GM23338 (cell line): ENCODE data around the gene JMJD1C. TPM values are rescaled to one million over a fixed set of nuclear protein-coding genes. Genes with fewer than 3 reads are reported as not detected.

Source experiments
- ATAC-seq: fragments of 200-7000 bp; cut with Tn5 transposase; 3 replicates; pipeline ENCODE4 v1.9.1; 2020
- DNase-seq: peaks from one replicate; pipeline ENCODE4 v3.0.0-alpha.2; 2015; ENCODE audit warnings: low spot score
- H2AFZ ChIP-seq: fragments of 200-600 bp; sonication (generic); 2 replicates; pipeline ENCODE4 v1.8.0; 2016; ENCODE audit warnings: antibody characterized with exemption, mild to moderate bottlenecking, moderate library complexity
- H3F3A ChIP-seq: fragments of 200-600 bp; sonication (generic); replicated peaks from 2 replicates; pipeline ENCODE4 v1.8.0; 2017; ENCODE audit warnings: antibody characterized with exemption, mixed run types, low read depth
- H3K27ac ChIP-seq: fragments of 200-600 bp; sonication (generic); 2 replicates; pipeline ENCODE4 v1.6.1; 2016; ENCODE audit warnings: low read depth
- H3K27me3 ChIP-seq: fragments of 200-600 bp; sonication (generic); 2 replicates; pipeline ENCODE4 v1.8.0; 2016; ENCODE audit warnings: mild to moderate bottlenecking, mixed run types, moderate library complexity; ENCODE audit not compliant: insufficient read depth
- H3K36me3 ChIP-seq: fragments of 200-600 bp; sonication (generic); 2 replicates; pipeline ENCODE4 v1.8.0; 2016; ENCODE audit warnings: mild to moderate bottlenecking; ENCODE audit not compliant: insufficient read depth
- H3K4me1 ChIP-seq: fragments of 200-600 bp; sonication (generic); 2 replicates; pipeline ENCODE4 v1.8.0; 2016; ENCODE audit warnings: mild to moderate bottlenecking, moderate library complexity; ENCODE audit not compliant: insufficient read depth
- H3K4me2 ChIP-seq: fragments of 200-600 bp; sonication (generic); 2 replicates; pipeline ENCODE4 v1.7.1; 2017; ENCODE audit warnings: mixed run types
- H3K4me3 ChIP-seq: fragments of 200-600 bp; sonication (generic); 2 replicates; pipeline ENCODE4 v1.6.1; 2016; ENCODE audit warnings: mixed run types
- H3K79me2 ChIP-seq: fragments of 200-600 bp; sonication (generic); replicated peaks from 2 replicates; pipeline ENCODE4 v1.8.0; 2017; ENCODE audit warnings: mild to moderate bottlenecking; ENCODE audit not compliant: insufficient read depth
- H3K9me2 ChIP-seq: fragments of 200-600 bp; sonication (generic); 2 replicates; pipeline ENCODE4 v1.8.0; 2017; ENCODE audit not compliant: insufficient read depth
- H4K20me1 ChIP-seq: fragments of 200-600 bp; sonication (generic); replicated peaks from 2 replicates; pipeline ENCODE4 v1.8.0; 2017; ENCODE audit warnings: mild to moderate bottlenecking; ENCODE audit not compliant: insufficient read depth
- H3K27ac Mint-ChIP-seq: 2 replicates; pipeline ENCODE4 v1.8.0; 2020; ENCODE audit warnings: inconsistent platforms, mild to moderate bottlenecking, moderate library complexity, mixed read lengths
- H3K27me3 Mint-ChIP-seq: 3 replicates; pipeline ENCODE4 v1.8.0; 2022; ENCODE audit warnings: low read depth, mild to moderate bottlenecking, moderate library complexity, mixed read lengths, inconsistent platforms; ENCODE audit not compliant: insufficient read depth, poor library complexity
- H3K36me3 Mint-ChIP-seq: 3 replicates; pipeline ENCODE4 v1.8.0; 2021; ENCODE audit warnings: low read depth, mild to moderate bottlenecking, inconsistent platforms, moderate library complexity, mixed read lengths
- H3K4me1 Mint-ChIP-seq: 3 replicates; pipeline ENCODE4 v1.8.0; 2020; ENCODE audit warnings: mild to moderate bottlenecking, inconsistent platforms, mixed read lengths
- H3K4me3 Mint-ChIP-seq: 3 replicates; pipeline ENCODE4 v1.8.0; 2021; ENCODE audit warnings: moderate library complexity, mild to moderate bottlenecking, inconsistent platforms, mixed read lengths
- H3K9me3 Mint-ChIP-seq: 3 replicates; pipeline ENCODE4 v1.8.0; 2020; ENCODE audit warnings: moderate library complexity, mild to moderate bottlenecking, inconsistent platforms, mixed read lengths
- CREB1 ChIP-seq: fragments of 250-450 bp; sonication (Bioruptor Pico); IDR thresholded peaks from 2 replicates; pipeline ENCODE4 v1.5.0; 2020; ENCODE audit warnings: low read depth, mild to moderate bottlenecking, moderate library complexity
- CTCF ChIP-seq, 2 experiments: fragments of 200-600 bp in 1 of 2; sonication (generic) in 1 of 2; conservative IDR thresholded peaks; 2 replicates each; pipeline versions ENCODE4 v1.5.1 to v1.6.1; 2016 to 2017; ENCODE audit warnings: antibody characterized with exemption in 2 of 2, low read depth in 2 of 2, mild to moderate bottlenecking in 2 of 2, moderate library complexity in 1 of 2
- ETS1 ChIP-seq: IDR thresholded peaks from 2 replicates; pipeline ENCODE4 v1.6.1; 2016; ENCODE audit warnings: antibody characterized with exemption
- EZH2 ChIP-seq: fragments of 200-600 bp; sonication (generic); IDR thresholded peaks from one replicate; pipeline ENCODE4 v1.8.0; 2017; ENCODE audit warnings: antibody characterized with exemption, mild to moderate bottlenecking, low read depth; ENCODE audit not compliant: unreplicated experiment
- JUNB ChIP-seq: IDR thresholded peaks from one replicate; pipeline ENCODE4 v1.6.1; 2016; ENCODE audit warnings: antibody characterized with exemption; ENCODE audit not compliant: unreplicated experiment
- ZNF331 ChIP-seq: fragments of 250-450 bp; sonication (Bioruptor Pico); IDR thresholded peaks from 2 replicates; pipeline ENCODE4 v1.5.0; 2020; ENCODE audit warnings: low read depth, mild to moderate bottlenecking, moderate library complexity
- ZNF462 ChIP-seq: fragments of 250-450 bp; sonication (Bioruptor Pico); IDR thresholded peaks from 2 replicates; pipeline ENCODE4 v1.5.0; 2020; ENCODE audit warnings: mild to moderate bottlenecking, moderate library complexity
- polyA plus RNA-seq: library from polyadenylated mRNA; unstranded; fragments of >200 nt; fragmentation: Nextera tagmentation; extraction: Ambion mirVana; gene quantifications from 2 replicates; pipeline ENCODE4 v1.2.1, GENCODE V29; 2016
- total RNA-seq: library from RNA; depleted of rRNA; stranded (reverse); fragments of >200 nt; shearing (Covaris generic); gene quantifications from 2 replicates; pipeline ENCODE4 v1.2.3, GENCODE V29; 2014

The JMJD1C gene
- total and polyA plus RNA-seq, 2 experiments from 2014 or later, result 333 to 435 TPM

GRCh38 chr10:63161592-63161991, 304.2 kb downstream of the JMJD1C start (continued):
- no peak for TF ChIP-seq ETS1
- no peak for TF ChIP-seq ZNF331
- no peak for TF ChIP-seq JUNB

- H3K36me3 Mint-ChIP-seq, result peaks cover 26% of the 10 kb centered on the region
- H3K27ac ChIP-seq, result no peak overlapping the region
- no peak overlapping the region for H3K4me3 ChIP-seq
- no peak overlapping the region for H3K4me3 Mint-ChIP-seq
- H3K36me3 ChIP-seq, result peaks cover 18% of the 10 kb centered on the region; the same call in 1 of the 2 replicates
- H3K9me2 ChIP-seq, result no peaks in the 10 kb centered on the region
- H3K27me3 ChIP-seq, result no peaks in the 10 kb centered on the region
- no peaks in the 10 kb centered on the region for H3K4me1 ChIP-seq
- no peaks in the 10 kb centered on the region for H3K4me1 Mint-ChIP-seq
- peak; percentile 81 for ATAC-seq
- peak; percentile 96 for DNase-seq
- H3K4me2 ChIP-seq, result no peak overlapping the region
- H4K20me1 ChIP-seq, result no peaks in the 10 kb centered on the region
- H3K9me3 Mint-ChIP-seq, result no peaks in the 10 kb centered on the region
- no peaks in the 10 kb centered on the region for H3F3A ChIP-seq
- 0 out of 2 replicates have a peak, but pooled peaks cover 3% of the 10 kb centered on the region for H3K79me2 ChIP-seq
- peak; percentile 87 to 95 for TF ChIP-seq CTCF (conservative IDR thresholded peaks at IDR 0.05; ENCODE audit: low read depth in 2 of 2)
- TF ChIP-seq EZH2, result no peak
- H3K27me3 Mint-ChIP-seq, result peaks cover 9% of the 10 kb centered on the region
- no peak overlapping the region for H2AFZ ChIP-seq
- H3K27ac Mint-ChIP-seq, result no peak overlapping the region
Observed at GRCh38 chr10:63157845-63158624, 307.7 kb downstream of the JMJD1C start.

GRCh38 chr10:63156236-63156635, 309.5 kb downstream of the JMJD1C start:
- Histone ChIP-seq H3K4me1 (no peaks in the 10 kb centered on the region), H4K20me1 (0 out of 2 replicates have a peak, but pooled peaks cover 5% of the 10 kb centered on the region), H3K4me2 (no peak overlapping the region), H3K27me3 (no peaks in the 10 kb centered on the region), H3K9me2 (no peaks in the 10 kb centered on the region), H3K4me3 (no peak overlapping the region), H2AFZ (no peak overlapping the region), H3F3A (no peaks in the 10 kb centered on the region), H3K36me3 (peaks cover 19% of the 10 kb centered on the region; the same call in 1 of the 2 replicates), H3K79me2 (peaks cover 6% of the 10 kb centered on the region; the same call in 1 of the 2 replicates), H3K27ac (no peak overlapping the region)
- peaks cover 35% of the 10 kb centered on the region for H3K36me3 Mint-ChIP-seq
- H3K4me3 Mint-ChIP-seq, result no peak overlapping the region
- peaks cover 8% of the 10 kb centered on the region for H3K27me3 Mint-ChIP-seq
- TF ChIP-seq CREB1 (CRISPR knock-in tag) (no peak), ZNF462 (CRISPR knock-in tag) (no peak), JUNB (no peak)
- DNase-seq, result no peak
- no peak overlapping the region for H3K27ac Mint-ChIP-seq
- no peaks in the 10 kb centered on the region for H3K4me1 Mint-ChIP-seq
- H3K9me3 Mint-ChIP-seq, result no peaks in the 10 kb centered on the region
- no peak for ATAC-seq
